Stimulated activated CD8-positive, alpha-beta memory T cell treated with anti-CD3 and anti-CD28 coated beads, Interleukin-7, amount 100 ng/mL, for 24 hours (primary cell): ENCODE measurements around the gene EPS8L2.
A peak's percentile ranks its signal among the peaks of the same experiment; 100 is the strongest.
"Not testable (repeated sequence)": the region's sequence is repeated elsewhere in the genome, so short reads cannot be mapped to it uniquely, and the experiment has no call there.

ENCODE experiments used
- DNase-seq: peaks from one replicate; pipeline ENCODE4 v3.0.0-alpha.2; 2020; ENCODE audit warnings: low read depth

Gene EPS8L2

GRCh38 chr11:726278-727220 lies 20.5 kb downstream of the EPS8L2 start:
- no peak for DNase-seq

- no peak for DNase-seq
Observed at GRCh38 chr11:727281-727701, 21.3 kb downstream of the EPS8L2 start.

GRCh38 chr11:727859-728748 lies 22.1 kb downstream of the EPS8L2 start:
- DNase-seq = peak; percentile 66

GRCh38 chr11:728901-729491 lies 23.0 kb downstream of the EPS8L2 start:
- no peak for DNase-seq

- DNase-seq = no peak
Observed at GRCh38 chr11:729492-730074, 23.6 kb downstream of the EPS8L2 start.

GRCh38 chr11:733072-733471 lies 27.0 kb downstream of the EPS8L2 start:
- DNase-seq = no peak

- DNase-seq = not testable (repeated sequence)
Observed at GRCh38 chr11:734541-734940, 28.5 kb downstream of the EPS8L2 start.

GRCh38 chr11:737366-737765 lies 31.3 kb downstream of the EPS8L2 start:
- no peak for DNase-seq

- not testable (repeated sequence) for DNase-seq
Observed at GRCh38 chr11:737899-738298, 31.9 kb downstream of the EPS8L2 start.

GRCh38 chr11:742156-742546 lies 36.1 kb downstream of the EPS8L2 start:
- no peak for DNase-seq

- no peak for DNase-seq
Observed at GRCh38 chr11:742571-743201, 36.7 kb downstream of the EPS8L2 start.

- DNase-seq = no peak
Observed at GRCh38 chr11:745428-745827, 39.4 kb downstream of the EPS8L2 start.

- no peak for DNase-seq
Observed at GRCh38 chr11:746289-747157, 40.5 kb downstream of the EPS8L2 start.

- peak; percentile 69 for DNase-seq
Observed at GRCh38 chr11:747158-748006, 41.4 kb downstream of the EPS8L2 start, which contains the start of gene TALDO1. Gene TALDO1, plus strand, starts transcription at chr11:747464. Its CDS starts 18 bp downstream, at chr11:747482.

GRCh38 chr11:748007-748359 lies 42.0 kb downstream of the EPS8L2 start:
- DNase-seq = no peak

GRCh38 chr11:749731-750130 lies 43.7 kb downstream of the EPS8L2 start:
- no peak for DNase-seq

- DNase-seq = no peak
Observed at GRCh38 chr11:760236-760635, 54.2 kb downstream of the EPS8L2 start.

GRCh38 chr11:761526-762108 lies 55.6 kb downstream of the EPS8L2 start:
- no peak for DNase-seq

GRCh38 chr11:762421-763072 lies 56.5 kb downstream of the EPS8L2 start:
- DNase-seq = no peak
